GM12864 (cell line): Measurements from ENCODE around the gene CPZ.

Experiments
- DNase-seq: peaks from one replicate; pipeline ENCODE4 v3.0.0-alpha.2; 2011; ENCODE audit warnings: low read depth
- H3K4me3 ChIP-seq: 2 replicates; pipeline ENCODE4 v1.5.1; 2011; ENCODE audit warnings: mild to moderate bottlenecking, low read depth, low read length, control low read depth
- TF ChIP-seq, protein P1 (sequence below): IDR thresholded peaks from 2 replicates; pipeline ENCODE4 v1.5.1; 2011; ENCODE audit warnings: low read depth, mild to moderate bottlenecking, moderate library complexity, low read length, control low read depth, inconsistent platforms; ENCODE audit errors: missing control alignments

The CPZ gene

DNA sequence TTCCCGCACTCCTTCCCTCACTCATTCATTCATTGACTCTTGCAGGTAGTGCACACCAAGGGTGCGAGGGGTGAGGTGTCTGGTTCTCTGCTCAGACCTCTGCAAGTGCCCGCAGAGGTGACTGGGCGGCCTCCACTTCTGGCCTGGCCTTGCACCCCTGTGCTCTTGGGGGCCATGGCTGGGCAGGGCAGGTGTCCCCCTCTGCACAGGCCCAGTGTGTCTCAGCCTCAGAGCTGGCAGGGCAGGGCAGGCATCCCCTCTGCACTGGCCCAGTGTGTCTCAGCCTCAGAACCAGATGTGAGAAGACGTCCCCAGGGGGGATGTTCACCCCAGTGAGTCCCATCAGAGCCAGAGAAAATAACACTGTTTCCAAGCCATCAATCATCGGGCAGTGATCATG, 16.8 kb downstream of the CPZ start:
- no peak overlapping the region for H3K4me3 ChIP-seq
- TF ChIP-seq, protein P1, sequence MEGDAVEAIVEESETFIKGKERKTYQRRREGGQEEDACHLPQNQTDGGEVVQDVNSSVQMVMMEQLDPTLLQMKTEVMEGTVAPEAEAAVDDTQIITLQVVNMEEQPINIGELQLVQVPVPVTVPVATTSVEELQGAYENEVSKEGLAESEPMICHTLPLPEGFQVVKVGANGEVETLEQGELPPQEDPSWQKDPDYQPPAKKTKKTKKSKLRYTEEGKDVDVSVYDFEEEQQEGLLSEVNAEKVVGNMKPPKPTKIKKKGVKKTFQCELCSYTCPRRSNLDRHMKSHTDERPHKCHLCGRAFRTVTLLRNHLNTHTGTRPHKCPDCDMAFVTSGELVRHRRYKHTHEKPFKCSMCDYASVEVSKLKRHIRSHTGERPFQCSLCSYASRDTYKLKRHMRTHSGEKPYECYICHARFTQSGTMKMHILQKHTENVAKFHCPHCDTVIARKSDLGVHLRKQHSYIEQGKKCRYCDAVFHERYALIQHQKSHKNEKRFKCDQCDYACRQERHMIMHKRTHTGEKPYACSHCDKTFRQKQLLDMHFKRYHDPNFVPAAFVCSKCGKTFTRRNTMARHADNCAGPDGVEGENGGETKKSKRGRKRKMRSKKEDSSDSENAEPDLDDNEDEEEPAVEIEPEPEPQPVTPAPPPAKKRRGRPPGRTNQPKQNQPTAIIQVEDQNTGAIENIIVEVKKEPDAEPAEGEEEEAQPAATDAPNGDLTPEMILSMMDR = no peak
- no peak for DNase-seq

DNA sequence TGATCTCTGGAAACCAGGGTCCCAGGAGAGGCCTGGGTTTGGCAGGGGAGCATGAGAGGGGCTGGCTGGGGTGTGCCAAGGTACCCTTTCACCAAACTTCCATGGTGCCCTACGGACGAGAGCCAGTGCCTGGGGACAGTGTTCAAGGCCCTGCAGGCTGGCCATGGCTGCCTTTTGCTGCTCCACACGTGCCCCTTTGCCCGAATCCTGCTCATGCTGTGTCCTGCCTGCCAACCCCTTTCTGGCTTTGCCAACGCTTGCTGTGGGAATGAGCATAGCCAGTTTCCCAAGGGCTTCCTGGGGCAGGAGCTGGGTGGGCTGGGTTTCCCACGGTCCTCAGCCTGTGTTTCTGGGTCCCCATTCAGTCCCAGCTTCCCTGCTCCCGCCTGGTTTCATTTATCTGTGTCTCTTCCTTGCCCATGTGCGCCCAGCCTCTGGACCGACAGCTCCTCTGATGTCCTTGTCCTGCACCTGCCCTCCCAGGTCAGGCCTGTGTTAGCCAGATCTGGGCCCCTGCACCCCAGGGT, 17.3 kb downstream of the CPZ start:
- TF ChIP-seq, protein P1 = no peak
- H3K4me3 ChIP-seq = no peak overlapping the region

DNA sequence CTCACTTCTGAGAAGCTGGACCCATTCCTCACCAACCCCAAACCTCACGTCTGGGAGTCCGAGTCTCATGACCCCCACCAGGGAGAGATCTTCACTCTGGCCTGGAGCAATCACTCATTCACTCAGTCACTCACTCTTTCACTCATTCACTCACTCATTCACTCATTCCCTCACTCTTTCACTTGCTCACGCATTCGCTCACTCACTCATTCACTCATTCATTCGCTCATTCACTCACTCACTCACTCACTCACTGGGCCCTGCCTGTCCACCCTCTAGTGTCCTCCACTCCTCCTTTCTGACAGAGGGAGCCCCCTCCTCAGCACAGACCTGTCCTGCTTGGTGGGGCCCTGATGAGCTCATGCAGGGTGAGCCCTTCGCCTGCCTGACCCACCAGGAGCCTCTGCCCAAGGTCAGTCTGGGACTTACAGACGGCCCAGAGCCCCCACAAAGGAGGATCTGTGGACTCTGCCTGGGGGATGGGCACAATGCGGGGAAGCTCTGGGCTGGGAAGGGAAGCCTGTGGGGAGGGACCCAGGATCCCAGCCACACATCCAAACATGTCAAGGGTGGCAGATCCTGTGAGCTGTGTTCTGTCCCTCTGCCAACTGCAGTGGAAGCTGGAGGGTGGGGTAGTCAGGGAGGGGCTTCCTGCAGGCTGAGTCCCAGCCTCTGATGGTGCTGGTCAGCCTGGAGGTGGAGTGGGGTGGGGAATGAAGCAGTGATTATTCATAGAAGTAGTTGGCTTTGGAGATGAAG, 18.5 kb downstream of the CPZ start:
- H3K4me3 ChIP-seq = no peak overlapping the region
- TF ChIP-seq, protein P1 = no peak
- no peak for DNase-seq

More for the DNA sequence above, 17.3 kb downstream of the CPZ start:
- DNase-seq = no peak

DNA sequence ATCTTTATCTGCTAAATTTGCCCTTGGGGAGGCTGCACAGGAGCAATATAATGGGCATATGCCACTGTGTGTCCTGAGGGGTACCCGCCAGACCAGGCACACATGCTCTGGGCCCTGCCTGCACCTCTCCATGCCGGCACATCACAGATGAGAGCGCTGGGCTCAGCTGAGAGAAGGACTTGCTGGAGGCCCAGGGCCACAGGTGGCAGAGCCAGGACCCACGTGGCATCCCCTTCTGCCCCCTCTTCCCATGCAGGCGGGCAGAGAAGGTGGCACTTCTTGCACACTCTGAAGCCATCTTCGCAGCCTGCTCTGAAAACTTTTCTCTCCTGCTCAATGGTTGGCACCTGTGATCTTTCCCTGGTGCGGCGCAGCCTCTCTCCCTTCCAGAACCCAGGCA, 20.1 kb downstream of the CPZ start:
- H3K4me3 ChIP-seq = no peak overlapping the region
- DNase-seq = no peak
- TF ChIP-seq, protein P1 = no peak

DNA sequence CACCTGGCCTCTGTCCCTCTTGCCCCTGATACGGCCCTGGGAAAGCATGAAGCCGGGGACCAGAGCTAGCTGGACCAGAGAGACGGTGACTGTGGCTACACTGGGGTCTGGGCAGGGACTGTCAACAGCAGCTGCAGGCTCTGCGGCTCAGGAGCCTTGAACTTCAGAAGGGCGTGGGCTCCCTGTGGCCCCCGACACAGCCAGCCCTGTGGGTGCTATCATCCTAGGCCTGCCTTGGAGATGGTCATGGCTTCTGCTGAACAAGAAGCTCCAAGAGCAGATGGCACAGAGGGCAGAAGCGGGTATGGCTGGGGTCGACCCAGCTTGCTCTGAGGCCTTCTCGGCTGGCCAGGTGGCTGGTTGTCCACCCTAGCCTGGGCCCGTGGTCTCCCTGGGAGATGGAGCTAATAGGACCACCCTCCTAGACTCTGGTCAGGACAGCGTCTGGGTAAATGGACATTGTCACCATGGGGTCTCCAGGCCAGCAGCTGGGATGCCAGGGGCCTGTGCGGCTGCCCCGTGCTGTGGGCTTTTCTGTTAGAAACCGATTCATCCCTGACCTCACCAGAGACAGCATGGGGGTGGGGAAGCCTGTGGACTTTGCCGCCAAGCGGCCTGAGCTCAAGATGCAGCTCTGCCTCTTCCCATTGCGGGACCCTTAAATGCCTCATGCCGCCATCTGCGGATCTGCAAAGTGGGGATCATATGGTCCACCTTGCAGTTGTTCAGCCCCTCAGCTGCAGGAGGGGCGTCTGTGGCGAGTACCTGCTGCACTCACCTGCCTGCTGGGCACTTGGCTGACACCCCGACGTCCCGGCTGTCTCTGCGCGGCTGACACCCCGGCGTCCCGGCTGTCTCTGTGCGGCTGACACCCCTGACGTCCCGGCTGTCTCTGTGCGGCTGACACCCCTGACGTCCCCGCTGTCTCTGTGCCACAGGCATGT, 21.1 kb downstream of the CPZ start:
- TF ChIP-seq, protein P1 = no peak
- H3K4me3 ChIP-seq = no peak overlapping the region
- no peak for DNase-seq

DNA sequence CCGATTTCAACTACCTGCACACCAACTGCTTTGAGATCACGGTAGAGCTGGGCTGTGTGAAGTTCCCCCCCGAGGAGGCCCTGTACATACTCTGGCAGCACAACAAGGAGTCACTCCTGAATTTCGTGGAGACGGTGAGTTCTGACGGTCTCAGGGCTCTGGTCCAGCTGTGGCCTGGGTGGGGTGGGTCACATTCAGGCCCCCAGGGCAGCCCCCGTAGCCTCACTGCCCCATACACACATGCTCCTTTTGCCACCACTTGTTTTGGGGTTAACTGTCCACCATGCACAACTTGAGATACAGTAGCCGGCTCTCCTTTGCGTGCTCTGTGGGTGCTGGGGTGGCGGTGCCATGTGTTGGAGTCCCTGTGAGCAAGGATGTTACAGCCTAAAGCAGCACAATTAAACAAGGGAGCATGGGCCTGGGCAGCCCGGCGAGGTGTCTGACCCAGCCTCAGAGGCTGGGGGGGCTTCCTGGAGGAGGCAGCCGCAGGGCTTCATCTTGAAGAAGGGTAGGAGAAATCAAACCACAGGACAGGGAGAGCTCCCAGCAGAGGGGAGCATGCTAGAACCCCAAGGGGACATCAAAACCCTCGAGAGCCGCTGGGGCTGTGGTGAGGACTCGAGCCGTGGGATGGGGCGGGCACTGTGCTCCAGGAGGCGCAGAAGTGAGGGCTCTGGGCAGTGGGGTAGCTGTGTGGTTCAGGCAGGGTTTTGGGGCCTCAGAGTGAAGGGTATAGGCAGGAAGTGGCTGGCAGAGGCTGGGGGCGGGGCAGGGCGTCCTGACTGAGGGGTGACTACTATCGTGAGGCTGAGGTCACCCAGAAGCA, 22.0 kb downstream of the CPZ start:
- DNase-seq = no peak
- no peak overlapping the region for H3K4me3 ChIP-seq
- TF ChIP-seq, protein P1 = no peak
